HCT116 (cell line): Measurements from ENCODE around the gene SEC31B. TPM values are rescaled to one million over a fixed set of nuclear protein-coding genes. Genes with fewer than 3 reads are reported as not detected.

Experiments
- ATAC-seq: fragments of 200-7000 bp; cut with Tn5 transposase; 2 replicates; pipeline ENCODE4 v1.9.1; 2020; ENCODE audit warnings: mild to moderate bottlenecking, moderate library complexity
- BruUV-seq: library from RNA; stranded (reverse); fragments of 400-500 nt; replicated peaks from 2 replicates; lab custom pipeline; 2021; lab: Mats Ljungman, UMichigan
- CTCF ChIA-PET: fragments of 300-600 bp; sonication (Branson Sonifier 250); formaldehyde crosslinking; loops from one replicate; lab custom pipeline; 2021; ENCODE audit warnings: antibody characterized with exemption; lab: Charles Lee
- POLR2A ChIA-PET: fragments of 300-600, 350-600 bp; sonication (Branson Sonifier 250); formaldehyde crosslinking; loops from one replicate; lab custom pipeline; 2021; ENCODE audit warnings: antibody characterized with exemption; lab: Charles Lee
- RAD21 ChIA-PET, 2 experiments: fragments of 300-600 bp; sonication (Branson Sonifier 250); formaldehyde crosslinking; loops; one replicate each; lab custom pipeline; 2023; ENCODE audit warnings: low total read pairs in 2 of 2; ENCODE audit not compliant: uncharacterized antibody in 2 of 2, unreplicated experiment in 2 of 2, low non-redundant PET in 1 of 2; lab: Charles Lee
- DNase-seq: peaks from one replicate; pipeline ENCODE4 v3.0.0-alpha.2; 2010; ENCODE audit warnings: low read depth, low spot score
- H2AFZ ChIP-seq: fragments of 200-600 bp; shearing (Covaris generic), sonication (generic); 2 replicates; pipeline ENCODE4 v1.6.1; 2017; ENCODE audit warnings: low read depth, mixed run types, mixed read lengths, antibody characterized with exemption, low read length; ENCODE audit not compliant: poor library complexity, severe bottlenecking
- H3K27ac ChIP-seq: 2 replicates; pipeline ENCODE4 v1.5.1; 2012; ENCODE audit warnings: low read depth, low read length
- H3K27me3 ChIP-seq: fragments of 200-600 bp; sonication (generic); 2 replicates; pipeline ENCODE4 v1.6.1; 2016; ENCODE audit warnings: mixed run types, low read length, mixed read lengths; ENCODE audit not compliant: insufficient read depth
- H3K36me3 ChIP-seq, 2 experiments: fragments of 200-500 bp in 1 of 2; fragments of 200-600 bp in 1 of 2; sonication (Bioruptor generic) in 1 of 2; sonication (generic) in 1 of 2; 2 replicates each; pipeline versions ENCODE4 v1.5.1 to v1.6.1; 2014 to 2016; ENCODE audit warnings: low read length in 2 of 2, inconsistent platforms in 1 of 2, mixed read lengths in 1 of 2, mixed run types in 1 of 2; ENCODE audit not compliant: insufficient read depth in 2 of 2, control insufficient read depth in 1 of 2
- H3K4me1 ChIP-seq, 2 experiments: fragments of 200-600 bp in 1 of 2; sonication (generic) in 1 of 2; 2 replicates each; pipeline versions ENCODE4 v1.5.1 to v1.6.1; 2012 to 2017; ENCODE audit warnings: low read length in 2 of 2, inconsistent platforms in 1 of 2, mild to moderate bottlenecking in 1 of 2, mixed read lengths in 1 of 2, mixed run types in 1 of 2, moderate library complexity in 1 of 2; ENCODE audit not compliant: insufficient read depth in 2 of 2, control insufficient read depth in 1 of 2
- H3K4me2 ChIP-seq: fragments of 200-600 bp; sonication (generic); 2 replicates; pipeline ENCODE4 v1.6.1; 2017; ENCODE audit warnings: mixed run types, low read length, mixed read lengths
- H3K4me3 ChIP-seq, 2 experiments: fragments of 200-600 bp in 1 of 2; sonication (generic) in 1 of 2; replicated peaks in 1 of 2; 2 replicates each; pipeline ENCODE4 v1.5.1; 2011 to 2016; ENCODE audit warnings: low read length in 2 of 2, control low read depth in 1 of 2, low read depth in 1 of 2, mild to moderate bottlenecking in 1 of 2, mixed read lengths in 1 of 2, mixed run types in 1 of 2
- H3K79me2 ChIP-seq: fragments of 200-600 bp; sonication (generic); 2 replicates; pipeline ENCODE4 v1.6.1; 2017; ENCODE audit warnings: mild to moderate bottlenecking, mixed run types, low read length, moderate library complexity, mixed read lengths; ENCODE audit not compliant: insufficient read depth
- H3K9ac ChIP-seq: fragments of 200-600 bp; sonication (generic); 2 replicates; pipeline ENCODE4 v1.6.1; 2016; ENCODE audit warnings: low read length, mixed read lengths
- H3K9me2 ChIP-seq: fragments of 200-600 bp; sonication (generic), shearing (Covaris generic); 2 replicates; pipeline ENCODE4 v1.6.1; 2017; ENCODE audit warnings: mixed run types, mild to moderate bottlenecking, moderate library complexity; ENCODE audit not compliant: insufficient read depth
- H3K9me3 ChIP-seq, 2 experiments: fragments of 200-500 bp in 1 of 2; fragments of 200-600 bp in 1 of 2; sonication (Bioruptor generic) in 1 of 2; sonication (generic) in 1 of 2; 2 replicates each; pipeline ENCODE4 v1.6.1; 2014 to 2017; ENCODE audit warnings: low read length in 2 of 2, mixed read lengths in 2 of 2, inconsistent platforms in 1 of 2, low read depth in 1 of 2, mild to moderate bottlenecking in 1 of 2, mixed run types in 1 of 2, moderate library complexity in 1 of 2; ENCODE audit not compliant: control insufficient read depth in 1 of 2, insufficient read depth in 1 of 2
- H4K20me1 ChIP-seq: fragments of 200-600 bp; sonication (generic), shearing (Covaris generic); 2 replicates; pipeline ENCODE4 v1.6.1; 2017; ENCODE audit warnings: mixed run types, mild to moderate bottlenecking, moderate library complexity; ENCODE audit not compliant: insufficient read depth
- ATF3 ChIP-seq: IDR thresholded peaks from 2 replicates; pipeline ENCODE4 v1.6.1; 2012
- CBX3 ChIP-seq: IDR thresholded peaks from 2 replicates; pipeline ENCODE4 v1.6.1; 2012; ENCODE audit warnings: low read depth
- ELF1 ChIP-seq: IDR thresholded peaks from 2 replicates; pipeline ENCODE4 v1.6.1; 2012; ENCODE audit warnings: low read depth, borderline replicate concordance
- MAX ChIP-seq: IDR thresholded peaks from 2 replicates; pipeline ENCODE4 v1.6.1; 2012
- POLR2A ChIP-seq: IDR thresholded peaks from 2 replicates; pipeline ENCODE4 v1.7.0; 2011; ENCODE audit warnings: borderline replicate concordance; ENCODE audit not compliant: insufficient read depth, insufficient read length; ENCODE audit errors: extremely low read depth
- POLR2AphosphoS5 ChIP-seq: IDR thresholded peaks from 2 replicates; pipeline ENCODE4 v1.6.1; 2011; ENCODE audit warnings: mild to moderate bottlenecking, low read depth, low read length, moderate library complexity
- RAD21 ChIP-seq: IDR thresholded peaks from 2 replicates; pipeline ENCODE4 v1.6.1; 2012; ENCODE audit warnings: low read depth, mild to moderate bottlenecking
- SP1 ChIP-seq: IDR thresholded peaks from 2 replicates; pipeline ENCODE4 v1.6.1; 2012; ENCODE audit warnings: low read depth
- TCF7L2 ChIP-seq: IDR thresholded peaks from 2 replicates; pipeline ENCODE4 v1.7.0; 2011; ENCODE audit warnings: borderline replicate concordance, inconsistent platforms; ENCODE audit not compliant: insufficient read depth, insufficient read length; ENCODE audit errors: extremely low read depth
- YY1 ChIP-seq: IDR thresholded peaks from 2 replicates; pipeline ENCODE4 v1.6.1; 2011; ENCODE audit warnings: low read length, low read depth, moderate library complexity, mild to moderate bottlenecking; ENCODE audit not compliant: insufficient replicate concordance; ENCODE audit errors: extremely low read depth
- ZBTB33 ChIP-seq: IDR thresholded peaks from 2 replicates; pipeline ENCODE4 v1.6.1; 2011; ENCODE audit warnings: mild to moderate bottlenecking, low read length, moderate library complexity; ENCODE audit not compliant: insufficient replicate concordance; ENCODE audit errors: extremely low read depth
- ZFX ChIP-seq: fragments of 450-650 bp; IDR thresholded peaks from 2 replicates; pipeline ENCODE4 v1.6.1; 2017
- intact Hi-C: fragments of 100-400 bp; cut with micrococcal nuclease; formaldehyde crosslinking; loops from 2 replicates; pipeline ENCODE4 v1.10.0; 2022
- total RNA-seq: library from RNA; stranded (reverse); gene quantifications from one replicate; pipeline ENCODE4 v1.2.1, GENCODE V29; 2021; ENCODE audit not compliant: unreplicated experiment
- TF ChIP-seq, protein P1 (sequence below), 3 experiments: fragments of 200-600 bp in 1 of 3; sonication (generic) in 1 of 3; IDR thresholded peaks in 2 of 3; conservative IDR thresholded peaks in 1 of 3; 2 replicates each; pipeline ENCODE4 v1.5.1; 2012 to 2017; ENCODE audit warnings: low read depth in 2 of 3, low read length in 2 of 3, antibody characterized with exemption in 1 of 3, borderline replicate concordance in 1 of 3, control low read depth in 1 of 3, mild to moderate bottlenecking in 1 of 3, mixed read lengths in 1 of 3, mixed run types in 1 of 3, moderate library complexity in 1 of 3; ENCODE audit not compliant: insufficient read depth in 1 of 3
- TF ChIP-seq, protein P2 (sequence below): IDR thresholded peaks from 2 replicates; pipeline ENCODE4 v1.6.1; 2012; ENCODE audit warnings: low read depth

The SEC31B gene
- total RNA-seq, 1 experiment from 2014 or later, result 30.9 TPM

GRCh38 chr10:100535715-100536353, 16.2 kb upstream of the SEC31B start, which contains the start of gene HIF1AN:
Gene HIF1AN (plus strand): TSS chr10:100535943. CDS start chr10:100535959, 16 bp downstream.
- Histone ChIP-seq H3K36me3 (peaks cover 22 to 32% of the 10 kb centered on the region in 2 experiments), H3K27ac (peak within 1 kb of the TSS; percentile 14; the same call in 1 of the 2 replicates), H3K4me3 (peak within 1 kb of the TSS; percentile 79 to 83), H3K27me3 (no peaks in the 10 kb centered on the region), H3K4me1 (peaks cover 10 to 17% of the 10 kb centered on the region in 2 experiments), H4K20me1 (no peaks in the 10 kb centered on the region), H2AFZ (peak within 1 kb of the TSS; percentile 99), H3K4me2 (peak within 1 kb of the TSS; percentile 86), H3K9me2 (no peaks in the 10 kb centered on the region), H3K9ac (peak within 1 kb of the TSS; percentile 64), H3K9me3 (no peaks in the 10 kb centered on the region), H3K79me2 (peaks cover 47% of the 10 kb centered on the region)
- ChIA-PET RAD21 (interaction anchor here in 1 of 2 experiments (0.6 to 1.0 kb wide), 2 partner anchors 13 to 342 kb away, joined by 3 to 4 read pairs; no protein-coding TSS in a partner anchor), CTCF (interaction anchor here (0.7 to 4.1 kb wide), 21 partner anchors 9 to 656 kb away, joined by 3 to 36 read pairs (median 6); partner anchors contain the start of gene SEC31B), POLR2A (interaction anchor here (0.7 to 1.5 kb wide), 15 partner anchors 9 to 571 kb away, joined by 3 to 9 read pairs (median 4); no protein-coding TSS in a partner anchor)
- ATAC-seq (peak; percentile 99), DNase-seq (peak; percentile 97)
- intact Hi-C loops, result no loop called here
- no TSS peak for BruUV-seq
- TF ChIP-seq, protein P1, sequence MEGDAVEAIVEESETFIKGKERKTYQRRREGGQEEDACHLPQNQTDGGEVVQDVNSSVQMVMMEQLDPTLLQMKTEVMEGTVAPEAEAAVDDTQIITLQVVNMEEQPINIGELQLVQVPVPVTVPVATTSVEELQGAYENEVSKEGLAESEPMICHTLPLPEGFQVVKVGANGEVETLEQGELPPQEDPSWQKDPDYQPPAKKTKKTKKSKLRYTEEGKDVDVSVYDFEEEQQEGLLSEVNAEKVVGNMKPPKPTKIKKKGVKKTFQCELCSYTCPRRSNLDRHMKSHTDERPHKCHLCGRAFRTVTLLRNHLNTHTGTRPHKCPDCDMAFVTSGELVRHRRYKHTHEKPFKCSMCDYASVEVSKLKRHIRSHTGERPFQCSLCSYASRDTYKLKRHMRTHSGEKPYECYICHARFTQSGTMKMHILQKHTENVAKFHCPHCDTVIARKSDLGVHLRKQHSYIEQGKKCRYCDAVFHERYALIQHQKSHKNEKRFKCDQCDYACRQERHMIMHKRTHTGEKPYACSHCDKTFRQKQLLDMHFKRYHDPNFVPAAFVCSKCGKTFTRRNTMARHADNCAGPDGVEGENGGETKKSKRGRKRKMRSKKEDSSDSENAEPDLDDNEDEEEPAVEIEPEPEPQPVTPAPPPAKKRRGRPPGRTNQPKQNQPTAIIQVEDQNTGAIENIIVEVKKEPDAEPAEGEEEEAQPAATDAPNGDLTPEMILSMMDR (IDR thresholded peaks at IDR 0.05 in 2 of 3, conservative IDR thresholded peaks at IDR 0.05 in 1 of 3; ENCODE audit: borderline replicate concordance in 1 of 3, insufficient read depth in 1 of 3, low read depth in 2 of 3, low read length in 2 of 3), result peak; percentile 80 to 99 (median 97)
- TF ChIP-seq TCF7L2 (peak; percentile 60), MAX (peak; percentile 65; the same call in 1 of the 2 replicates), ATF3 (no peak), POLR2AphosphoS5 (peak; percentile 93), SP1 (peak; percentile 72), YY1 (peak; percentile 93), ELF1 (no peak; the same call in 1 of the 2 replicates), POLR2A (peak; percentile 92), ZFX (peak; percentile 56; the same call in 1 of the 2 replicates), ZBTB33 (peak; percentile 71), CBX3 (peak; percentile 95), RAD21 (no peak)
- TF ChIP-seq, protein P2, sequence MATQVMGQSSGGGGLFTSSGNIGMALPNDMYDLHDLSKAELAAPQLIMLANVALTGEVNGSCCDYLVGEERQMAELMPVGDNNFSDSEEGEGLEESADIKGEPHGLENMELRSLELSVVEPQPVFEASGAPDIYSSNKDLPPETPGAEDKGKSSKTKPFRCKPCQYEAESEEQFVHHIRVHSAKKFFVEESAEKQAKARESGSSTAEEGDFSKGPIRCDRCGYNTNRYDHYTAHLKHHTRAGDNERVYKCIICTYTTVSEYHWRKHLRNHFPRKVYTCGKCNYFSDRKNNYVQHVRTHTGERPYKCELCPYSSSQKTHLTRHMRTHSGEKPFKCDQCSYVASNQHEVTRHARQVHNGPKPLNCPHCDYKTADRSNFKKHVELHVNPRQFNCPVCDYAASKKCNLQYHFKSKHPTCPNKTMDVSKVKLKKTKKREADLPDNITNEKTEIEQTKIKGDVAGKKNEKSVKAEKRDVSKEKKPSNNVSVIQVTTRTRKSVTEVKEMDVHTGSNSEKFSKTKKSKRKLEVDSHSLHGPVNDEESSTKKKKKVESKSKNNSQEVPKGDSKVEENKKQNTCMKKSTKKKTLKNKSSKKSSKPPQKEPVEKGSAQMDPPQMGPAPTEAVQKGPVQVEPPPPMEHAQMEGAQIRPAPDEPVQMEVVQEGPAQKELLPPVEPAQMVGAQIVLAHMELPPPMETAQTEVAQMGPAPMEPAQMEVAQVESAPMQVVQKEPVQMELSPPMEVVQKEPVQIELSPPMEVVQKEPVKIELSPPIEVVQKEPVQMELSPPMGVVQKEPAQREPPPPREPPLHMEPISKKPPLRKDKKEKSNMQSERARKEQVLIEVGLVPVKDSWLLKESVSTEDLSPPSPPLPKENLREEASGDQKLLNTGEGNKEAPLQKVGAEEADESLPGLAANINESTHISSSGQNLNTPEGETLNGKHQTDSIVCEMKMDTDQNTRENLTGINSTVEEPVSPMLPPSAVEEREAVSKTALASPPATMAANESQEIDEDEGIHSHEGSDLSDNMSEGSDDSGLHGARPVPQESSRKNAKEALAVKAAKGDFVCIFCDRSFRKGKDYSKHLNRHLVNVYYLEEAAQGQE, result no peak
